ENCODE measurements around the gene ULBP2.
"Not testable (repeated sequence)": the region's sequence is repeated elsewhere in the genome, so short reads cannot be mapped to it uniquely, and the experiment has no call there.

Gene ULBP2

GRCh38 chr6:149910721-149911151, 31.1 kb upstream of the ULBP2 start:
- DNase-seq (ENCODE audit: insufficient read length, low spot score) (no peak), FAIRE-seq (no peak)
- no peak for TF ChIP-seq CTCF (IDR thresholded peaks at IDR 0.05; ENCODE audit: insufficient read depth, missing control alignments)

- DNase-seq (ENCODE audit: insufficient read length, low spot score); FAIRE-seq: not testable (repeated sequence)
Measured at GRCh38 chr6:149912680-149913079, 29.1 kb upstream of the ULBP2 start.

- no peak for DNase-seq (ENCODE audit: insufficient read length, low spot score)
- FAIRE-seq: no peak
- TF ChIP-seq CTCF (IDR thresholded peaks at IDR 0.05; ENCODE audit: insufficient read depth, missing control alignments): no peak
Measured at GRCh38 chr6:149913085-149913484, 28.7 kb upstream of the ULBP2 start.

GRCh38 chr6:149913540-149914240, 28.1 kb upstream of the ULBP2 start:
- DNase-seq (ENCODE audit: insufficient read length, low spot score) (no peak), FAIRE-seq (no peak)
- TF ChIP-seq CTCF (IDR thresholded peaks at IDR 0.05; ENCODE audit: insufficient read depth, missing control alignments): no peak

- no peak for TF ChIP-seq CTCF (IDR thresholded peaks at IDR 0.05; ENCODE audit: insufficient read depth, missing control alignments)
- DNase-seq (ENCODE audit: insufficient read length, low spot score): no peak
- no peak for FAIRE-seq
Measured at GRCh38 chr6:149915970-149916865, 25.6 kb upstream of the ULBP2 start.

- FAIRE-seq (no peak), DNase-seq (ENCODE audit: insufficient read length, low spot score) (no peak)
- TF ChIP-seq CTCF (IDR thresholded peaks at IDR 0.05; ENCODE audit: insufficient read depth, missing control alignments): no peak
Measured at GRCh38 chr6:149917679-149918078, 24.1 kb upstream of the ULBP2 start.

- DNase-seq (ENCODE audit: insufficient read length, low spot score): no peak
- no peak for FAIRE-seq
Measured at GRCh38 chr6:149918151-149918905, 23.5 kb upstream of the ULBP2 start.

GRCh38 chr6:149919126-149919833, 22.5 kb upstream of the ULBP2 start:
- not testable (repeated sequence) for DNase-seq (ENCODE audit: insufficient read length, low spot score); FAIRE-seq

More at GRCh38 chr6:149918151-149918905, 23.5 kb upstream of the ULBP2 start:
- TF ChIP-seq CTCF (IDR thresholded peaks at IDR 0.05; ENCODE audit: insufficient read depth, missing control alignments): no peak
